ENCODE measurements around the gene TNFSF12.

DNA sequence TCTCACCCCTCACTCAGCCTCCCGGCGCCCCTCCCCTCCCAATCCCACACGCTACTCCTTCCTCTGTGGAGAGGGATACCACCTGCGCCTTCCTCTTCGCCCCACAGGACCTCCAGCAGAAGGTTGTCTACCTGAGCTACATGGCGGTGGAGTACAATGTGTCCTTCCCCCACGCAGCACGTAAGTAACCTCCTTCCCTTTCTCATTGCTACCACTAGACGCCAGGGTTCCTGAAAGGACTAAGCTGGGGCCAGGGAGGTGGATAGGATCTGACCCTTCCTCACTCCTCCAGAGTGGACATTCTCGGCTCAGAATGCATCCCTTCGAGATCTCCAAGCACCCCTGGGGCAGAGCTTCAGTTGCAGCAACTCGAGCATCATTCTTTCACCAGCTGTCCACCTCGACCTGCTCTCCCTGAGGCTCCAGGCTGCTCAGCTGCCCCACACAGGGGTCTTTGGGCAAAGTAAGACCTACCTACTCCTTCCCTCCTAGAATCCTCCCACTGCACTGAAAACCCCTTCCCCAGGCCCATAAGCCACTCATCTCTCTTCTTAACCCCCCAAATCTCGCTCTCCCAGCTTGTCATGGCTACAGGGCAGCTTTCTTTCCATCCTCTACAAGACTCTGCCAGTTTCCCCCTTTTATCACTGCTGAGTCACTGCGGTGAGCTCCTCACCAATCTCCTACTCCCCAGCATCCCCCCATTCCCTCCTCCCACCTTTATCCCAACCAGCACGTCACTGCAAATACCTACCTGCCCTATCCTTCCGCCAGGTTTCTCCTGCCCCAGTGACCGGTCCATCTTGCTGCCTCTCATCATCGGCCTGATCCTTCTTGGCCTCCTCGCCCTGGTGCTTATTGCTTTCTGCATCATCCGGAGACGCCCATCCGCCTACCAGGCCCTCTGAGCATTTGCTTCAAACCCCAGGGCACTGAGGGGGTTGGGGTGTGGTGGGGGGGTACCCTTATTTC, 32.0 kb downstream of the TNFSF12 start:
- TF ChIP-seq SMC3 (IDR thresholded peaks at IDR 0.05) (no peak), POLR2A (IDR thresholded peaks at IDR 0.05; ENCODE audit: low read length) (no peak), JUNB (IDR thresholded peaks at IDR 0.05) (no peak), RCOR1 (IDR thresholded peaks at IDR 0.05; ENCODE audit: low read depth, low read length) (no peak), ZFP36 (IDR thresholded peaks at IDR 0.05; ENCODE audit: borderline replicate concordance, partially characterized antibody) (no peak), EP300 (IDR thresholded peaks at IDR 0.05) (no peak), POLR2AphosphoS2 (conservative IDR thresholded peaks at IDR 0.05; ENCODE audit: low read length) (no peak)
- TF ChIP-seq, protein P1, sequence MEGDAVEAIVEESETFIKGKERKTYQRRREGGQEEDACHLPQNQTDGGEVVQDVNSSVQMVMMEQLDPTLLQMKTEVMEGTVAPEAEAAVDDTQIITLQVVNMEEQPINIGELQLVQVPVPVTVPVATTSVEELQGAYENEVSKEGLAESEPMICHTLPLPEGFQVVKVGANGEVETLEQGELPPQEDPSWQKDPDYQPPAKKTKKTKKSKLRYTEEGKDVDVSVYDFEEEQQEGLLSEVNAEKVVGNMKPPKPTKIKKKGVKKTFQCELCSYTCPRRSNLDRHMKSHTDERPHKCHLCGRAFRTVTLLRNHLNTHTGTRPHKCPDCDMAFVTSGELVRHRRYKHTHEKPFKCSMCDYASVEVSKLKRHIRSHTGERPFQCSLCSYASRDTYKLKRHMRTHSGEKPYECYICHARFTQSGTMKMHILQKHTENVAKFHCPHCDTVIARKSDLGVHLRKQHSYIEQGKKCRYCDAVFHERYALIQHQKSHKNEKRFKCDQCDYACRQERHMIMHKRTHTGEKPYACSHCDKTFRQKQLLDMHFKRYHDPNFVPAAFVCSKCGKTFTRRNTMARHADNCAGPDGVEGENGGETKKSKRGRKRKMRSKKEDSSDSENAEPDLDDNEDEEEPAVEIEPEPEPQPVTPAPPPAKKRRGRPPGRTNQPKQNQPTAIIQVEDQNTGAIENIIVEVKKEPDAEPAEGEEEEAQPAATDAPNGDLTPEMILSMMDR (IDR thresholded peaks at IDR 0.05), result no peak

Data from A549 (cell line).